ENCODE measurements around the gene S100A8.

The S100A8 gene

GRCh38 chr1:153389973-153390879 lies 647 bp downstream of the S100A8 start:
- DNase-seq = no peak

GRCh38 chr1:153389401-153389800 lies 1.5 kb downstream of the S100A8 start:
- no peak for DNase-seq

- no peak for DNase-seq
These were observed 3.1 kb downstream of the S100A8 start for GRCh38 chr1:153387785-153388184.

- DNase-seq = no peak
These were observed 3.9 kb downstream of the S100A8 start for GRCh38 chr1:153387001-153387400.

GRCh38 chr1:153386500-153386901 lies 4.4 kb downstream of the S100A8 start:
- DNase-seq = no peak

- DNase-seq = no peak
These were observed 5.8 kb downstream of the S100A8 start for GRCh38 chr1:153384958-153385580.

GRCh38 chr1:153380711-153381110 lies 10.2 kb downstream of the S100A8 start:
- DNase-seq = no peak

- DNase-seq = no peak
These were observed 11.3 kb downstream of the S100A8 start for GRCh38 chr1:153379591-153379990.

GRCh38 chr1:153375511-153375910 lies 15.4 kb downstream of the S100A8 start, which contains the start of gene S100A12:
Gene S100A12 (minus strand): TSS chr1:153375621. CDS start chr1:153374592, 1,029 bp downstream.
- no peak for DNase-seq

- no peak for DNase-seq
These were observed 16.8 kb downstream of the S100A8 start for GRCh38 chr1:153374071-153374470.

- DNase-seq = no peak
These were observed 18.3 kb downstream of the S100A8 start for GRCh38 chr1:153372571-153372970.

- no peak for DNase-seq
These were observed 19.6 kb downstream of the S100A8 start for GRCh38 chr1:153371231-153371630.

- no peak for DNase-seq
These were observed 20.7 kb downstream of the S100A8 start for GRCh38 chr1:153370146-153370545.

- DNase-seq = no peak
These were observed 22.4 kb downstream of the S100A8 start for GRCh38 chr1:153368495-153368894.

GRCh38 chr1:153367090-153367489 lies 23.8 kb downstream of the S100A8 start:
- no peak for DNase-seq

- DNase-seq = no peak
These were observed 24.6 kb downstream of the S100A8 start for GRCh38 chr1:153366261-153366660.

- DNase-seq = no peak
These were observed 25.2 kb downstream of the S100A8 start for GRCh38 chr1:153365696-153366095.

- DNase-seq = no peak
These were observed 25.9 kb downstream of the S100A8 start for GRCh38 chr1:153364766-153365666.

GRCh38 chr1:153364156-153364555 lies 26.7 kb downstream of the S100A8 start:
- DNase-seq = no peak

- DNase-seq = no peak
These were observed 27.2 kb downstream of the S100A8 start for GRCh38 chr1:153363641-153364040.

- no peak for DNase-seq
These were observed 28.6 kb downstream of the S100A8 start for GRCh38 chr1:153362187-153362775.

GRCh38 chr1:153361480-153362109 lies 29.3 kb downstream of the S100A8 start:
- no peak for DNase-seq

Measured in activated CD4-positive, CD25-positive, alpha-beta regulatory T cell (primary cell).